ENCODE data around the gene ERCC3.
A peak's percentile ranks its signal among the peaks of the same experiment; 100 is the strongest.

The ERCC3 gene

DNA sequence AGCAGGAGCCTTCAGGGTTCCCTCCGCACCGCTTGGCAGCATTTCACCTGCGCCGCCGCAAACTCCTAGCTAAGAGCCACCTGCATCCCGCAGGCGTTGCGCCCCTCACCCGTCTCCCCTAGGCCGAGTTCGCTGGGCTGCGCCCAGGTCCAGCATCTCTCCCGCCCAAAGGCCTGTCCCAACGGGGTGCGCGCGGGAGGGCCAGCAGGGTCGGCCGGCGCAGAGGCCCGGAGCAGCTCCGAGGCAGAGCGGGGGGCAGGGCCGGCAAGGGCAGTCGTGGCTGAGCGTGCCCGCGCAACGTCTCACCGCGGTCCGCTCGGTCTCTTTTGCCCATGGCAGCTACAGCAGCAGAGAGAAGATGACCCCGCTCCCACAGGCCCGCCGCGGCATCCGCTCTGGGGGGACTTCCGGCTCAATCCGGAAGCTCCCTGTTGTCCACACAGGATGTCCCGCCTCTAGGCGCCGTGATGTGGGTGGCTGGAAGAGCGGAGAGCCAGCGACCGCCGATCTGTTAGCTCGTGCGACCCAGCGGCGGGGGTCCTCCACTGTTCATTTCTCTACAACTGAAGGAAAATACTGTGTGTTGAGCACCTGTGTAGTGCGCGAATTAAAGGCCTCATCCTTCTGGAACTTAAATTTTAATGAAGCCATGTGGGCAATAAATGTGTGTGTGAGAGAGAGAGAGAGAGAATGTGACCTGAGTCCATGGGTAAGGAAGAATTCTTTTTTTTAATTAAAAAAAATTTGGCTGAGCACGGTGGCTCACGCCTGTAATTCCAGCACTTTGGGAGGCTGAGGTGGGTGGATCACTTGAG, at the start of gene ERCC3:
ERCC3 (minus strand) TSS at position 397 of the 815 bp plus-strand sequence; CDS start at position 334, 63 bp downstream.
- peak; percentile 82 for DNase-seq (ENCODE audit: low spot score)

- DNase-seq (ENCODE audit: low spot score) = no peak
Observed at GRCh38 chr2:127343277-127343676, 49.3 kb upstream of the ERCC3 start.

DNA sequence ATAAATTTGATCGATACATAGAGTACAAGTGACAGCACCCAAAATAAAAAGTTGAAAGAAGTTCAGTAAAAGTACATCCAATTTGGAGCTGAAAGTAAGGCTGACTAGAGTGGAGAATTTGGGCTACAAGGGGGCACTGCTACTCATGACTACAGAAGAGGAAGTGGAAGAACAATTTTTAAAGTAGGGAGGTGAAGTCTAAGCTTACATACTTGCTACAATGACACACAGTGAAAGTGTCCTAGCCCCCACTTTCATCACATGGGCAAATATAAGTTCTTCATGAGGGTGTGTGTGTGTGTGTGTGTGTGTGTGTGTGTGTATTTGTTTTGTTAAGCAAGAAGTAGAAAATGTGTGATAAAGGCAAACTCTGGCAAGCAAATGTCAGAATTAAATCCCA, 48.2 kb upstream of the ERCC3 start:
- no peak for DNase-seq (ENCODE audit: low spot score)

GRCh38 chr2:127332335-127332734, 38.4 kb upstream of the ERCC3 start:
- DNase-seq (ENCODE audit: low spot score) = no peak

GRCh38 chr2:127330753-127331152, 36.8 kb upstream of the ERCC3 start:
- no peak for DNase-seq (ENCODE audit: low spot score)

GRCh38 chr2:127326289-127326945, 32.5 kb upstream of the ERCC3 start:
- DNase-seq (ENCODE audit: low spot score) = no peak

GRCh38 chr2:127324635-127325034, 30.7 kb upstream of the ERCC3 start:
- peak; percentile 45 for DNase-seq (ENCODE audit: low spot score)

DNA sequence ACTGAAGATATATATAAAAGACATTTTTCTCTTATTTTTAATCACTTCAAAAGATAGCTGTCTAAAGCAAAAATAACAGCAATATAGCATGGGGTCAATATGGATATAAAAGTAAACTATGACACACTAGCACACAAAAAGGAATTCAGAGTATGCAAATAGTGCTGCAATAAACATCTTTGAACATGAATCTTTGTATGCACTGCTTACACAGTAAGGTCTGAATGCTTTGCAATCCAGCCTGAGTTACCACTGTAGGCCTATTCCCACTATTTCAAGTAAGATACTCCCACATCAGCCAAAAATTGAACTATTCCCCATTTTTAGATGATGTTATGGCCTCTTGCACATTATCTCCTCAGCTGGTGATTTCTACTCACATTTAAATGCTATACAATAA, 27.4 kb upstream of the ERCC3 start:
- DNase-seq (ENCODE audit: low spot score) = no peak

GRCh38 chr2:127320586-127321275, 26.8 kb upstream of the ERCC3 start:
- no peak for DNase-seq (ENCODE audit: low spot score)

DNA sequence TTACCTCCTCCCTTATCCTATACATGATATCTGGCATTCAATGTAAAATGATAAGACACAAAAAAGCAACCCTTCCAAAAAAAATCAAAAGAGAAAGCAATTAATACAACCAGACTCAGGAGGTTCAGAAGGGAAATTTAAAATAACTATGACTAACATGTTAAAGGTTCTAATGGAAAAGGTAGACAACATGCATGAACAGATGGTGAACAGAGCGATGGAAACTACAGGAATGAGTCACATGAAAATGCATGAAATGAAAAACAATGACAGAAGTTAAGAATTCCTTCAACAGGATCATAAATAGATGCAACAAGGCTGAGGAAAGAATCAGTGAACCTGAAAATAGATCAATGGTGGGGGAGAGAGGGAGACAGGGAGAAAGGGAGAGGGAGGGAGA, 26.1 kb upstream of the ERCC3 start:
- DNase-seq (ENCODE audit: low spot score) = no peak

GRCh38 chr2:127314193-127314988, 20.4 kb upstream of the ERCC3 start:
- DNase-seq (ENCODE audit: low spot score) = no peak

DNA sequence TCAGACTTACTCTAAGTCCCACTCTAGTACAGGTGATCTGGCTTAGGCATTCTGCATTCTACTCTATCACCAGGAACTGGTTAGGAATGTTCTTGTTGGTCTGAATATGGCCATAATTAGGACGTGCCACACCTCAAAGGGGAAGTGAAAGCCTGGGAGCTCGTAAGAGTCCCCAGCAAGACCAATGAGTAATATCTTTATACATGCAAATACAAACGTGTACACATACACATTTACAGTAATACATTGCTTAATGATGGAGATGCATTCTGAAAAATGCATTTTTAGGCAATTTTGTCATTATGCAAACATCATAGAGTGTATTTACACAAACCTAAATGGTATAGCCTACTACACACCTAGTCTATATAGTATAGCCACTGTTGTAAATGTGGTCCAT, 19.5 kb upstream of the ERCC3 start:
- DNase-seq (ENCODE audit: low spot score) = no peak

GRCh38 chr2:127310980-127311379, 17.0 kb upstream of the ERCC3 start:
- no peak for DNase-seq (ENCODE audit: low spot score)

DNA sequence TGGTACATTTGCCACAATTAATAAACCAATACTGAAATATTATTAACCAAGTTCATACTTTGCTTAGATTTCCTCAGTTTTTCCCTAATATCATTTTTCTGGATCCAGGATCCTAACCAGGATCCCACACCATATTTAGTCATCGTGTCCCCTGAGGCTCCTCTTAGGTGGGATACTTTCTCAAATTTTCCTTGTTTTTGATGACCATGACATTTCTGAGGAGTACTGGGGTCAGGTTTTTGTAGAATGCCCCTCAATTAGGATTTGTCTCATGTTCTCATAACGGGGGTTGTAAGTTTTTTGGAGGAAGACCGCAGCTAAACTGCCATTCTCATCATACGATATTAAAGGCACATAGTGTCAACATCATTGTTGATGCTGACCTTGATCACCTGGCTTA, 15.5 kb upstream of the ERCC3 start:
- no peak for DNase-seq (ENCODE audit: low spot score)

GRCh38 chr2:127308586-127309138, 14.7 kb upstream of the ERCC3 start:
- DNase-seq (ENCODE audit: low spot score) = no peak

DNA sequence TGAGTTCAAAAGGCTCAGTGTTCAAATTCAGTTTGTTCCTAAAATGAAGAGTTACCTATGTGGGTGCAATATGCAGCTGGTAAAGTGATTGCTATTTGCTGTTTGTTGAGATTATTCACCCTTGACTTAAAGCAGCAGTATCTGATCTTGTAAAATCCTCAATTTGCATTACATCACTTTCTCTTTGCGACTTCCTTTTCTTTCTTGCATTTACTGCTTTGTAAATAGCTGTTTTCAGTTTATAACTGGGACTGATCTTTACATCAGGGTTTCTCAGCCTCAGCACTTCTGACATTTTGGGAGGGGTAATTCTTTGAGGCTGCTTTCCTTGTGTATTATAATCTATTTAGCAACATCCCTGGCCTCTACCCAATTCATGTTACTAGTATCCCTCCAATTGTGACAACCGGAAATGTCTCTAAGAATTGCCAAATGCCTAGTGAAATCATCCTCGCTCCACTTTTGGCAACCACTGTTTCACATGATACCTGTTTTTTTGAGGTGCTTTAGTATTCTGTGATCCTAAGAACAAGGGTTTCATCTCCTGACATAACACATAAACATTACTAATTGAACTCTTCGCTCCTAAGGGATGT, 12.1 kb upstream of the ERCC3 start:
- no peak for DNase-seq (ENCODE audit: low spot score)

DNA sequence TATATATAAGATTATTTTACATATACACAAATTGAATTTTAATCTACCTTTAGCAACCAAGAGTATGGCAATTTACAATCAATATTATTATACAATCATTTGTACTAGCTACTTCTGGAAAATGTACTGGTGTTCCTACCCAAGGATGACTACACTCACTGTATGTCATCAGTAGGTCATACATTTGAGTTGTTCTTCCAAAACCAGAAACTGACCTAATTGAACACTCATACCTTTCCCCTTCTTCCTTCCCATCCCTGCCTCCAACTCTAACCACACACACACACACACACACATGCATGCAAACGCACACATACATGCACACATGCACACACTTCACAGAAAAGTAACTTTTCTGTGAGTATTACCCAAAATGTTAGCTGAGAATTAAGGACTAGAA, 8.2 kb upstream of the ERCC3 start:
- DNase-seq (ENCODE audit: low spot score) = no peak

- DNase-seq (ENCODE audit: low spot score) = no peak
Observed at GRCh38 chr2:127293386-127293747, 577 bp downstream of the ERCC3 start.

GRCh38 chr2:127288274-127288673, 5.7 kb downstream of the ERCC3 start:
- DNase-seq (ENCODE audit: low spot score) = no peak

DNA sequence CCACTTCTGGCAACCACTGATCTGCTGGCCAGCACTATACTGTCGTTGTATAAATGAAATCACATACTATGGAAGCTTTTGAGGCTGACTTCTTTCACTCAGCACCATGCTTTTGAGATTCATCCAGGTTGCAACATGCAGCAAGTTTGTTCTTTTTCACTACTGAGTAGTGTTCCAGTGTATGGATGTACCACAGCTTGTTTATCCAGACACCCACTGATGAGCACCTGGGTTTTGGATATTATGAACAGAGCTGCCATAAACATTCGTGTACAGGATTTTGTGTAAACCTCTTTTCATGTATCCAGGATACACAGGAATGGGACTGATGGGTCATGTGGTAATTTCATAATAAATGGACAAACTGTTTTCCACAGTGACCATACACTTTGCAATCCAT, 10.7 kb downstream of the ERCC3 start:
- no peak for DNase-seq (ENCODE audit: low spot score)

DNA sequence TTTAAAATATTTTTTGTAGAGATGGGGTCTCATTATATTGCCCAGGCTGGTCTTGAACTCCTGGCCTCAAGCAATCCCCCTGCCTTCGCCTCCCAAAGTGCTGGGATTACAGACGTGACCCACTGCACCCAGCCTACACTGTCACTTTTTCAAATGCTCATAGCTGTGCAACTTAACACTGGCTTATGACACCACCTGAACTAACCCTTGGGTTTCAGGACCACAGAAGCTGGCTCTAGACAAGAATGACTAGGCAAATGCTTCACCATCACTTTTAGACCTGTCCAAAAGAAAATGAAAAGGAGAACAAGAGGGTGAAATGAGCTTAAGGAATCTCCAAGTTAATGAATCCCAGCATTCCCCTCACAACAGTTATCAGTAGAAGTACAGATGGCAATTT, 13.3 kb downstream of the ERCC3 start:
- no peak for DNase-seq (ENCODE audit: low spot score)

DNA sequence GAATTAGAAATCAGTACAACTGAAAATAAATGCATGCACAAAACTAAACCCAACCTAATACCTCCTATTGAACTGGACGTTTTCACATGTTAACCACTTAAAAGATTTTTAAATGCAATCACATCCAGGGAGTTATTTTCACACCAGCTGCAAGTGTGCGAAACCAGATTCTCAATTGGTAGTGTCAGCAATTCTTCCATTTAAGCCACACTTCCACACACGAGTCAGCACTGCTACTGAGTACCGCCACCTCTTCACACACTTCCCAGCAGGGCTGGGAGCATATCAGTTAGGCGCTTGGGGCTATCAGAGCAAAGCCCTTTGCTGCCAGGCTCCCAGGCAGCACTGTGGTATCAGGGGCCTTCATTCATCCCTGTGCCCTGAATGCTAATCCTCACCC, 14.2 kb downstream of the ERCC3 start:
- no peak for DNase-seq (ENCODE audit: low spot score)

Data from pons (tissue), 1 donor.